ENCODE results near the gene CCT5. TPM values are rescaled to one million over a fixed set of nuclear protein-coding genes. Genes with fewer than 3 reads are reported as not detected.

The CCT5 gene
- total RNA-seq, 1 experiment from 2014 or later: 532 TPM

- H3K36me3 Mint-ChIP-seq (ENCODE audit: insufficient read depth in 1 of 3, low read depth in 3 of 3): peaks cover 0 to 2% (median 0%) of the 10 kb centered on the region in 3 experiments; a peak in 2 of 7 replicates
- H3T11ph ChIP-seq (ENCODE audit: low read length): no peak overlapping the region
- no peak overlapping the region for H2BK5ac ChIP-seq (ENCODE audit: insufficient read length, low read length)
- H3K27ac Mint-ChIP-seq: no peak overlapping the region
- H2BK120ac ChIP-seq (ENCODE audit: low read depth, low read length, poor library complexity, severe bottlenecking): no peak overlapping the region
- no peak overlapping the region for H3K9ac ChIP-seq (ENCODE audit: extremely low read depth, insufficient read length, low read length)
- no peak overlapping the region for H3K4me3 Mint-ChIP-seq
- H3K23me2 ChIP-seq (ENCODE audit: insufficient read length, low read depth, low read length, poor library complexity, severe bottlenecking): no peaks in the 10 kb centered on the region
- TF ChIP-seq CTCF (conservative IDR thresholded peaks at IDR 0.05): no peak
- no peak overlapping the region for H4K91ac ChIP-seq (ENCODE audit: insufficient read length, low read depth, low read length)
- H4K5ac ChIP-seq (ENCODE audit: insufficient read length, low read depth, low read length): no peak overlapping the region
- no peak overlapping the region for H3K4me2 ChIP-seq (ENCODE audit: insufficient read depth, insufficient read length, low read length)
- no peaks in the 10 kb centered on the region for H3K9me3 ChIP-seq (ENCODE audit: control insufficient read depth, low read depth, low read length)
- H3K4me1 ChIP-seq (ENCODE audit: insufficient read depth, low read length): no peaks in the 10 kb centered on the region
- no peak overlapping the region for H3K14ac ChIP-seq (ENCODE audit: insufficient read depth, low read length)
- H2AK5ac ChIP-seq (ENCODE audit: insufficient read length, low read length): no peak overlapping the region
- no peak overlapping the region for H2BK12ac ChIP-seq (ENCODE audit: insufficient read length, low read depth, low read length)
- H3K18ac ChIP-seq (ENCODE audit: insufficient read length, low read depth, low read length): no peak overlapping the region
- no peaks in the 10 kb centered on the region for H3K27me3 ChIP-seq (ENCODE audit: insufficient read depth, low read length)
- H3K56ac ChIP-seq (ENCODE audit: insufficient read length, low read depth, low read length): no peak overlapping the region
- peaks cover 2 to 3% of the 10 kb centered on the region in 2 experiments; a peak in 3 of 5 replicates for H3K9me3 Mint-ChIP-seq
- H4K8ac ChIP-seq (replicated peaks; ENCODE audit: insufficient read length, low read depth, low read length): no peak overlapping the region
- no peak overlapping the region for H3K23ac ChIP-seq (ENCODE audit: insufficient read length, low read depth, low read length)
- H2BK20ac ChIP-seq (ENCODE audit: low read depth, low read length, poor library complexity, severe bottlenecking): no peak overlapping the region
- H3K4me1 Mint-ChIP-seq: peaks cover 9 to 10% of the 10 kb centered on the region in 2 experiments
- H2BK15ac ChIP-seq (ENCODE audit: low read depth, low read length): no peak overlapping the region
- H3K27me3 Mint-ChIP-seq (ENCODE audit: low read depth): no peaks in the 10 kb centered on the region
- DNase-seq: no peak
- no peak overlapping the region for H3K4ac ChIP-seq (ENCODE audit: low read depth, low read length)
- H2AFZ ChIP-seq (ENCODE audit: low read length): no peak overlapping the region
- H3K27ac ChIP-seq (ENCODE audit: insufficient read length, low read depth, low read length): no peak overlapping the region
- H4K20me1 ChIP-seq (ENCODE audit: control insufficient read depth, insufficient read depth, insufficient read length): no peaks in the 10 kb centered on the region
- no peaks in the 10 kb centered on the region for H3K79me2 ChIP-seq (ENCODE audit: insufficient read depth, low read length)
- WGBS (ENCODE audit: extremely low coverage, insufficient read length, low lambda C conversion rate): no CpG with 5 or more reads among the region's 1 CpG
- no peaks in the 10 kb centered on the region for H3K79me1 ChIP-seq (ENCODE audit: insufficient read depth, low read depth, low read length, poor library complexity, severe bottlenecking)
These were observed 41.1 kb upstream of the CCT5 start for GRCh38 chr5:10209004-10209403.

Data from H9 (cell line).